ENCODE results near the gene B3GALT5. TPM values are rescaled to one million over a fixed set of nuclear protein-coding genes. Genes with fewer than 3 reads are reported as not detected.

The B3GALT5 gene
- polyA plus RNA-seq, 1 donor (not counting 4 experiments of a cell fraction or from before 2014, with no cell fraction given), result not detected

- Histone ChIP-seq H3K9me1 (ENCODE audit: control insufficient read depth, extremely low read depth, insufficient read depth, low read length) (no peaks in the 10 kb centered on the region), H3K9me3 (ENCODE audit: control insufficient read depth, low read depth, low read length) (peaks cover 4% of the 10 kb centered on the region), H3K9ac (ENCODE audit: control insufficient read depth, extremely low read depth, insufficient read depth, low read length) (no peak overlapping the region), H3K4me2 (ENCODE audit: control insufficient read depth, extremely low read depth, insufficient read depth, low read depth, low read length) (no peak overlapping the region), H3K4me3 (ENCODE audit: control insufficient read depth in 2 of 3, extremely low read depth in 1 of 3, insufficient read depth in 2 of 3, low read depth in 1 of 3, low read length in 3 of 3) (no peak overlapping the region), H3K4me1 (ENCODE audit: control insufficient read depth, extremely low read depth, insufficient read depth, low read length) (no peaks in the 10 kb centered on the region), H2AFZ (ENCODE audit: control insufficient read depth, low read length) (no peak overlapping the region), H3K27me3 (ENCODE audit: control insufficient read depth, extremely low read depth, insufficient read depth, low read length) (no peaks in the 10 kb centered on the region), H3K79me2 (ENCODE audit: control insufficient read depth, insufficient read depth, low read length) (no peaks in the 10 kb centered on the region), H3K36me3 (ENCODE audit: control insufficient read depth in 2 of 2, extremely low read depth in 1 of 2, insufficient read depth in 2 of 2, low read length in 2 of 2) (no peaks in the 10 kb centered on the region), H3K27ac (ENCODE audit: control insufficient read depth, insufficient read depth, low read length) (no peak overlapping the region), H4K20me1 (ENCODE audit: control insufficient read depth, extremely low read depth, insufficient read depth, low read length) (no peaks in the 10 kb centered on the region)
- no peak for DNase-seq (ENCODE audit: low read depth, low spot score)
- FAIRE-seq, result no peak
- dilution Hi-C loops (cut with MboI; ENCODE audit: extremely low pct_ligation_motif_present, low sequenced_read_pairs), result loop anchor here (25.0 kb wide), 1 partner anchor 195 kb away; no protein-coding TSS in a partner anchor
- no peak for TF ChIP-seq CTCF (optimal IDR thresholded peaks at IDR 0.05 in 1 of 3, IDR thresholded peaks at IDR 0.05 in 1 of 3, conservative IDR thresholded peaks at IDR 0.05 in 1 of 3; ENCODE audit: extremely low read depth in 1 of 3, insufficient read depth in 2 of 3, low read length in 3 of 3)
These were observed 94.6 kb downstream of the B3GALT5 start for GRCh38 chr21:39707316-39707715.

GRCh38 chr21:39710866-39711265 lies 98.1 kb downstream of the B3GALT5 start:
- H3K4me2 ChIP-seq (ENCODE audit: control insufficient read depth, extremely low read depth, insufficient read depth, low read depth, low read length), result no peak overlapping the region
- FAIRE-seq, result no peak

More at GRCh38 chr21:39710866-39711265, 98.1 kb downstream of the B3GALT5 start:
- no peak for DNase-seq (ENCODE audit: low read depth, low spot score)
- dilution Hi-C loops (cut with MboI; ENCODE audit: extremely low pct_ligation_motif_present, low sequenced_read_pairs), result loop anchor here (25.0 kb wide), 1 partner anchor 199 kb away; no protein-coding TSS in a partner anchor
- H4K20me1 ChIP-seq (ENCODE audit: control insufficient read depth, extremely low read depth, insufficient read depth, low read length), result no peaks in the 10 kb centered on the region
- H3K9me3 ChIP-seq (ENCODE audit: control insufficient read depth, low read depth, low read length), result peaks cover 3% of the 10 kb centered on the region
- no peak overlapping the region for H2AFZ ChIP-seq (ENCODE audit: control insufficient read depth, low read length)
- H3K79me2 ChIP-seq (ENCODE audit: control insufficient read depth, insufficient read depth, low read length), result no peaks in the 10 kb centered on the region
- no peak overlapping the region for H3K4me3 ChIP-seq (ENCODE audit: control insufficient read depth in 2 of 3, extremely low read depth in 1 of 3, insufficient read depth in 2 of 3, low read depth in 1 of 3, low read length in 3 of 3)
- no peak overlapping the region for H3K9ac ChIP-seq (ENCODE audit: control insufficient read depth, extremely low read depth, insufficient read depth, low read length)
- no peaks in the 10 kb centered on the region for H3K4me1 ChIP-seq (ENCODE audit: control insufficient read depth, extremely low read depth, insufficient read depth, low read length)
- no peak overlapping the region for H3K27ac ChIP-seq (ENCODE audit: control insufficient read depth, insufficient read depth, low read length)
- H3K9me1 ChIP-seq (ENCODE audit: control insufficient read depth, extremely low read depth, insufficient read depth, low read length), result no peaks in the 10 kb centered on the region
- TF ChIP-seq CTCF (optimal IDR thresholded peaks at IDR 0.05 in 1 of 3, IDR thresholded peaks at IDR 0.05 in 1 of 3, conservative IDR thresholded peaks at IDR 0.05 in 1 of 3; ENCODE audit: extremely low read depth in 1 of 3, insufficient read depth in 2 of 3, low read length in 3 of 3) (no peak), EZH2 (IDR thresholded peaks at IDR 0.05; ENCODE audit: low read length) (no peak)
- no peaks in the 10 kb centered on the region for H3K36me3 ChIP-seq (ENCODE audit: control insufficient read depth in 2 of 2, extremely low read depth in 1 of 2, insufficient read depth in 2 of 2, low read length in 2 of 2)
- no peaks in the 10 kb centered on the region for H3K27me3 ChIP-seq (ENCODE audit: control insufficient read depth, extremely low read depth, insufficient read depth, low read length)
